HEK293T (cell line): ENCODE data around the gene PAM.

Source experiments
- ARNT ChIP-seq: fragments of 450-650 bp; IDR thresholded peaks from 2 replicates; pipeline ENCODE4 v1.6.1; 2017; ENCODE audit warnings: mild to moderate bottlenecking
- BHLHE40 ChIP-seq: fragments of 450-650 bp; IDR thresholded peaks from 2 replicates; pipeline ENCODE4 v1.6.1; 2016; ENCODE audit warnings: mild to moderate bottlenecking, moderate library complexity, borderline replicate concordance
- CTBP1 ChIP-seq: fragments of 450-650 bp; IDR thresholded peaks from 2 replicates; pipeline ENCODE4 v1.6.1; 2016; ENCODE audit warnings: borderline replicate concordance
- ELF4 ChIP-seq: fragments of 450-650 bp; IDR thresholded peaks from 2 replicates; pipeline ENCODE4 v1.6.1; 2017; ENCODE audit warnings: antibody characterized with exemption
- FOXK2 ChIP-seq: fragments of 450-650 bp; IDR thresholded peaks from 2 replicates; pipeline ENCODE4 v1.6.1; 2016; ENCODE audit warnings: mild to moderate bottlenecking
- FOXM1 ChIP-seq: fragments of 450-650 bp; IDR thresholded peaks from 2 replicates; pipeline ENCODE4 v1.6.1; 2017; ENCODE audit warnings: mild to moderate bottlenecking, borderline replicate concordance
- HDGF ChIP-seq: fragments of 450-650 bp; IDR thresholded peaks from 2 replicates; pipeline ENCODE4 v1.6.1; 2017; ENCODE audit warnings: antibody characterized with exemption, borderline replicate concordance
- L3MBTL2 ChIP-seq: fragments of 450-650 bp; conservative IDR thresholded peaks from 2 replicates; pipeline ENCODE4 v1.6.1; 2016; ENCODE audit warnings: mild to moderate bottlenecking
- NFRKB ChIP-seq: fragments of 450-650 bp; IDR thresholded peaks from 2 replicates; pipeline ENCODE4 v1.6.1; 2016; ENCODE audit warnings: mild to moderate bottlenecking, moderate library complexity
- PKNOX1 ChIP-seq: fragments of 450-650 bp; IDR thresholded peaks from 2 replicates; pipeline ENCODE4 v1.6.1; 2016
- SP1 ChIP-seq: fragments of 450-650 bp; IDR thresholded peaks from 2 replicates; pipeline ENCODE4 v1.6.1; 2017
- SUZ12 ChIP-seq: fragments of 450-650 bp; IDR thresholded peaks from 2 replicates; pipeline ENCODE4 v1.6.1; 2016; ENCODE audit warnings: mild to moderate bottlenecking
- TARDBP ChIP-seq: fragments of 450-650 bp; IDR thresholded peaks from 2 replicates; pipeline ENCODE4 v1.6.1; 2016
- ZNF384 ChIP-seq: fragments of 450-650 bp; IDR thresholded peaks from 2 replicates; pipeline ENCODE4 v1.6.1; 2016

GRCh38 chr5:102891175-102891574 is 136.1 kb downstream of the PAM start:
- TF ChIP-seq ARNT (no peak), FOXK2 (no peak), L3MBTL2 (no peak), ELF4 (no peak), HDGF (no peak), SP1 (no peak), TARDBP (no peak), FOXM1 (no peak), NFRKB (no peak), PKNOX1 (no peak), BHLHE40 (no peak), SUZ12 (no peak), ZNF384 (no peak), CTBP1 (no peak)
